ENCODE data around the gene HSPBAP1.
"Not testable (repeated sequence)": the region's sequence is repeated elsewhere in the genome, so short reads cannot be mapped to it uniquely, and the experiment has no call there.

The HSPBAP1 gene

DNA sequence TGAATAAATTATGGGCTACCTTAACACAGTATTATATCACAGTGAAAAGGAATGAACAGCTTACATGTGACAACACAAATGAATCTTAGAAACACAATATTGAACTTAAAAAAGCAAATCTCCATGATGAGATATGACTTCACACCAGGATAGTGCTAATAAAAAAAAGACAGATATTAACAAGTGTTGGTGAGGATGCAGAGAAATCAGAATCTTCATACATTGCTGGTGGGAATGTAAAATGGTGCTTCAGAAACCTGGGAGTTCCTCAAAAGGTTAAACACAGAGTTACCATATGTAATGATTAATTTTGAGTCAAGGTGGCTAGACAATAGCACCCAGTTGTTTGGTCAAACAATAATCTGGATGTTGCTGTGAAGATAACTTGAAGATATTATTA lies 51.4 kb downstream of the HSPBAP1 start:
- DNase-seq (ENCODE audit: low read depth in 3 of 3, low spot score in 1 of 3), result no peak

DNA sequence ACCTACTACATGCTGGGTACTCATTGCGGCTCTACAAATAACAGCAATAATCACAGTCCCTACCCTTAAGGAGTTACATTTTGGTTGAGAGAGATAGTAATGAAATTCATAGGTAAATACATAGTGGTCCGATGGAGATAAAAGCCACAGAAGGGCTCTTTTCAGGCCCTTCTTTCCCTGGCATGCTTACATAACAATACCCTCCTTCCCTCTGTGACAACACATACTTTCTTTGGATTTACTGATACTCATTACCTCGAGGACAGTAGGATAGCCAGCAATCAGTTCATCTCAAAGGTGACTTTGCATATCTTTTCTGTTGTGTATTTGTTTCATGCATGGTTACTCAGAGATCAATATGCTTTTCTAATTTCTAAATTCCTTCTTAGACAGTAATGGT lies 54.5 kb downstream of the HSPBAP1 start:
- no peak for DNase-seq (ENCODE audit: low read depth in 3 of 3, low spot score in 1 of 3)

DNA sequence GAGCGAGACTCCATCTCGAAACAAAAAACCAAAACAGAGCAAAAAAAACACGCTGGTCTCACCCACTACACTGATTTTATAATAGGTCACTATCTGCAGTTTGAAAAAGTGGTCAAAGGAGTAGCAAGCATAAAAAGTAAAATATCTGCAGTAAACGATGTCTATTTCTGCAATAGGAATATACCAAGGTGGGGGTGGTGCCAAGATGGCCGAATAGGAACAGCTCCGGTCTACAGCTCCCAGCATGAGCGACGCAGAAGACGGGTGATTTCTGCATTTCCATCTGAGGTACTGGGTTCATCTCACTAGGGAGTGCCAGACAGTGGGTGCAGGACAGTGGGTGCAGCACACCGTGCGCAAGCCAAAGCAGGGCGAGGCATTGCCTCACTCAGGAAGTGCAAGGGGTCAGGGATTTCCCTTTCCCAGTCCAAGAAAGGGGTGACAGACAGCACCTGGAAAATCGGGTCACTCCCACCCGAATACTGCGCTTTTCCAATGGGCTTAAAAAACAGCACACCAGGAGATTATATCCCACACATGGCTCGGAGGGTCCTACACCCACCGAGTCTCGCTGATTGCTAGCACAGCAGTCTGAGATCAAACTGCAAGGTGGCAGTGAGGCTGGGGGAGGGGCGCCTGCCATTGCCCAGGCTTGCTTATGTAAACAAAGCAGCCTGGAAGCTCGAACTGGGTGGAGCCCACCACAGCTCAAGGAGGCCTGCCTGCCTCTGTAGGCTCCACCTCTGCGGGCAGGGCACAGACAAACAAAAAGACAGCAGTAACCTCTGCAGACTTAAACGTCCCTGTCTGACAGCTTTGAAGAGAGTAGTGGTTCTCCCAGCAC lies 60.7 kb downstream of the HSPBAP1 start:
- DNase-seq (ENCODE audit: low read depth in 3 of 3, low spot score in 1 of 3), result not testable (repeated sequence)

DNA sequence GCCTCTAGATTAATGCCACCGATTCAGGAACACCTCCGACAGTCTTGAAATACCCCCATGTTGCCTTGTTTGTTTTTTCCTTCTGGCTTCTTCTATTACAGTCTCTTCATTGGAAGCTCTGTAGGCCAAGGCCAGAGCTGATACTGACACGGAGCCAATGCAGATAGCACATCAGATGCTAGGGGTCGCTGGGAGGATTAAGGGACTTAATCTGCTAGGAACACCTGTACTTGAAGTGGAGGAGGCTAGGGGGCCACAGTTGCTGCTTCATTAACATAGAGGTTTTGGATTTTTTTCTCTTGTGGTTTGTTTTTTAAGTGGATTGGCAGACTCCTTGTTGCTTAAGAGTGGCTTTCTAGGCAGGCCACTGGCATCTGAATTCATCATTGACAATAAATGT lies 63.4 kb downstream of the HSPBAP1 start:
- no peak for DNase-seq (ENCODE audit: low read depth in 3 of 3, low spot score in 1 of 3)

DNA sequence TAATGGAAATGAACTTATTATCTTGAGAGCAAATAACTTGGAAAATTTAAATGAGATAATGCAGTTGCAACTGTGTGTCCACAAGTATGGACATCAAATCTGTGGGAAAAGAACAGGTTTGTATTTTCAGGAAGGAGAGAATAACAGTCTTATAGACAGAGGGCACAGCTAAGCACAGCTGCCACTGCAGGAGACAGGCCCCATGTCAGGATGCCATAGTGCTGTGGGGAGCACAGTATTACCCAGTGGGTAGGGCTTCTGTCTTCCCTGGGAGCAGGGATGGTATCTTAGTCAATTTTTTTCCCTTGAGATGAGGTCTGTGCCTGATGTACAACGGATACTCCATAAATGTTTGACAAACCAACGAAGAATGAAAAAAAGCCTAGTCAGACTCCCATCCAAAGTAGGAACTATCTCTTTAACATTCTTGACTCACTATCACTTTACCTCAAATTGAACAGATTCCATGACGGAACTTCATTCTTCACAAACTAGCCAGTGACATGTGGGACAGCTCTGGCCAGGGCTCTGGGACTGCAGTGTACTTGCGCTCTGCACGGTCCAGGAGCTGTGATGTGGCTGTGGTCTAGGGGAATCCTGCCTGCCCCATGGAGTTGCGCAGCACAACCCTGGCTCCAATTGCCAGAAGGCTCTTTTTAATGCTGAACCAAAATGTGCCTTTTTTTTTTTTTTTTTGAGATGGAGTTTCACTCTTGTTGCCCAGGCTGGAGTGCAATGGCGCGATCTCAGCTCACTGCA lies 64.7 kb downstream of the HSPBAP1 start:
- no peak for DNase-seq (ENCODE audit: low read depth in 3 of 3, low spot score in 1 of 3)

DNA sequence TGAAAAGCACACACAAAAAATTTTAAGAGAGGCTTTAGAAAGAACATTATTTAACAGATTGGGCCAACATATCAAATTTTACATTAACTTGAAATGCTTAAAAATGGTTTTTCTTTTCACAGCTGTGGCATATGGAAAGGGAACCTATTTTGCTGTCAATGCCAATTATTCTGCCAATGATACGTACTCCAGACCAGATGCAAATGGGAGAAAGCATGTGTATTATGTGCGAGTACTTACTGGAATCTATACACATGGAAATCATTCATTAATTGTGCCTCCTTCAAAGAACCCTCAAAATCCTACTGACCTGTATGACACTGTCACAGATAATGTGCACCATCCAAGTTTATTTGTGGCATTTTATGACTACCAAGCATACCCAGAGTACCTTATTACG lies 65.4 kb downstream of the HSPBAP1 start:
- DNase-seq (ENCODE audit: low read depth in 3 of 3, low spot score in 1 of 3), result no peak

DNA sequence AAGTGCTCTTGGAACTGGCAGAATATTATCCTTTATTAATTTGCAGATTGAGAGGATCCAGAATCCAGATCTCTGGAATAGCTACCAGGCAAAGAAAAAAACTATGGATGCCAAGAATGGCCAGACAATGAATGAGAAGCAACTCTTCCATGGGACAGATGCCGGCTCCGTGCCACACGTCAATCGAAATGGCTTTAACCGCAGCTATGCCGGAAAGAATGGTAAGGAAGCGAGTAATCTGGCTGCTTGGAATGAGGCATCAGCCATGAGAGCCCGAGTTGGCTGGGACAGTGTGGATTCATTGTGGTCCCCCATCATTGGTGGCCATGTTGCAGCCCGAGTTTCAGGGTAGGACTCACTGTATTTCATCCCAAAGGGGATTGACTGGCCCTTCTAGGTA lies 65.9 kb downstream of the HSPBAP1 start:
- no peak for DNase-seq (ENCODE audit: low read depth in 3 of 3, low spot score in 1 of 3)

DNA sequence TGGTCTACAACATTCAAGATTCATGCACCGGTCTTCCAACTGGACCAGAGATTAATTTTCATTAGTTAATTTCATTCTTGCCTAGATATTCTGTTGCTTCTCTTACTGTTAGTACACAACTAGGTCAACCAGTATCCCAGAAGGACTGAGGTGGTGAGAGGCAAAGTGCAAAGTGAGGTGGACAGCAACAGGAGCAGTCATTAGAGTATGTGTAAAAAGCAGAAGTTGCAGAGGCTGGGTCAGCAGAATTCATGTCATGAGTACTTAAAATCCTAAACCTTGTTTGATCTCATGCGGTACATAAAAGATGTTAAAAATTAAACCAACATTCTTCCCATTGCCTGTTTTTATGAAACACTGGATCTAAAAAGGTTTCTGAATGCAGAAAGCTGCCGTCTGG lies 66.3 kb downstream of the HSPBAP1 start:
- no peak for DNase-seq (ENCODE audit: low read depth in 3 of 3, low spot score in 1 of 3)

DNA sequence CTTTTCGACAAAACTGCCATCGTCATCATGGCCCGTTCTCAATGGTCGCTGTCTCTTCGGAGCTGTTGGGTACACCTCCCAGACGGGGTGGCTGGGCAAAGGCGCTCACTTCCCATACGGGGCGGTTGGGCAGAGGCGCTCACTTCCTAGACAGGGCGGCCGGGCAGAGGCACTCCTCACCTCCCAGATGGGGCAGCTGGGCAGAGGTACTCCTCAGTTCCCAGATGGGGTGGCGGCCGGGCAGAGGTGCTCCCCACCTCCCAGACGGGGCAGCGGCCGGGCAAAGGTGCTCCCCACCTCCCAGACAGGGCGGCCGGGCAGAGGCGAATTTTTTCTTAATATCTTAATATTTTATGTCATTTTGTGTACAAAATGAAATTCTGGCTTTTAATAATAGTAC lies 68.5 kb downstream of the HSPBAP1 start:
- DNase-seq (ENCODE audit: low read depth in 3 of 3, low spot score in 1 of 3), result no peak

DNA sequence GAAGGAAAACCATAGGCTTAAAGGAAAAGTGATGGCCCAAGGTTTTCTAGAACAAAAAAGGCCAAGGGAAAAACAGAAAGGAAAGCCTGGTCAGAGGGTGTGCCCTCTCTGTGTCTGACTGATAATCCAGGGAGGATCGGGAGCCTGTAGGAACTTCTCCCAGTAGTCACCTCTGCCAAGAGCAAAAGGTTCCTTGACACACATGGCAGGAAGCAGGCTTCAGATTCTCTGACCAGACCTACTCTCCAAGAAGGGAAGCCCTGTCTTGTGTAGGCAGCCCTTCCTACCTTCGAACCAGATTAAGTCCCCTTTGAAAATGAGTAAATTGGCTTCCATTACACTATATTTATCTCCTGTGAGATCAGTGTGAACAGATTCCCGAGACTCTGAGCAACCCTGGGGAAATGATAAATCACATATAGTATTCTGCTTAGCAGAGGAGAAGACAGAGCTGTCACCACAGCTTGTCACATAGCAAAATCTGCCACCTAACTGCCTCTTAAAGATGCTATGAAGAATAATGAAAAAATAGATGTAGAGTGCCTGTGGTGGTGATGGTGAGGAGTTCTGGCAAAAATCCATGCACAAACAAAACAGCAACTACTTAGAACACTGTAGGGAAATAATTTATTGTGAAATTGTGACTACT lies 74.2 kb downstream of the HSPBAP1 start:
- DNase-seq (ENCODE audit: low read depth in 3 of 3, low spot score in 1 of 3), result no peak

DNA sequence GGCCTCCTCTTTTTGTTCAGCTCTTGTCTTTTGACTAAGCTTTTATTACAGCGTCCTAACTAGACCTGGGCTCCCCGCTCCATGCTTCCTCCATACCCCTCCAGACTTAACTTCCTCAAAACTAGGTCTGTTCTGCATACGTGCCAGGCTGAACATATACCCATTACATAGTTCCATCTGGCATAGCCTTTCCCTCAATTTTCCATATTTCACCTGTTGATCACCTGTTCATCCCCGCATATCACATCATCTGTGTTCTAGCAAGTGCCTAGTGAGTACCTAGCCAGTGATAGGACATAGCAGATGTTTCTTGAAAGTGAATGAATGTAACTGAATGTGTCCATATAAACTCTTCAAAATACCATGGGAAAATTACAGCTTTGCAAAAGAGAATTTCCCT lies 77.0 kb downstream of the HSPBAP1 start:
- no peak for DNase-seq (ENCODE audit: low read depth in 3 of 3, low spot score in 1 of 3)

DNA sequence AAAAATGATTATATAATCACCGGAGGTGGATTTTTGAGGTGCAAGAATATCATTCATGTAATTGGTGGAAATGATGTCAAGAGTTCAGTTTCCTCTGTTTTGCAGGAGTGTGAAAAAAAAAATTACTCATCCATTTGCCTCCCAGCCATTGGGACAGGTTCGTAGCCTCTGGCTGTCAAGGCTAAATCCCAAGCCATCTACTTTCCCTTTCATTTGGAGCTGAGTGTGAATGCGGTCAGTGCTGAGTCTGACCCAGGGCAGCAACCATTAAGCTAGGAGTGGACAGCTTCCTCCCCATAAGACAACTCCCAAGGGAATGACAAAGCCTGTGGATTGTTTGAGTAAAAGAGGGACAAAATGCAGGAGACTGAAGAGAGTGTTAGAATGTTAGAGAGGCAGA lies 79.4 kb downstream of the HSPBAP1 start:
- DNase-seq (ENCODE audit: low read depth in 3 of 3, low spot score in 1 of 3), result no peak

DNA sequence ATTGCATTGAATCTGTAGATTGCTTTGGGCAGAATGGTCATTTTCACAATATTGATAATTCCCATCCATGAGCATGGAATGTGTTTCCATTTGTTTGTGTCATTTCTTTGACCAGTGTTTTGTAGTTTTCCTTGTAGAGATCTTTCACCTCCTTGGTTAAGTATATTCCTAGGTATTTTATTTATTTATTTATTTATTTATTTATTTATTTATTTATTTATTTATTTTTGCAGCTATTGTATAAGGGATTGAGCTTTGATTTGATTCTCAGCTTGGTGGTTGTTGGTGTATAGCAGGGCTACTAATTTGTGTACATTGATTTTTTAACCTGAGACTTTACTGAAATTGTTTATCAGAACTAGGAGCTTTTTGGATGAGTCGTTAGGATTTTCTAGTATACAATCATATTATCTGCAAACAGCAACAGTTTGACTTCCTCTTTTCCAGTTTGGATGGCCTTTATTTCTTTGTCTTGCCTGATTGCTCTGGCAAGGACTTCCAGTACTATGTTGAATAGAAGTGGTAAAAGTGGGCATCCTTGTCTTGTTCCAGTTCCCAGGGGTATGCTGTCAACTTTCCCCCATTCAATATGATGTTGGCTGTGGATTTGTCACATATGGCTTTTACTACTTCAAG lies 82.9 kb downstream of the HSPBAP1 start:
- not testable (repeated sequence) for DNase-seq (ENCODE audit: low read depth in 3 of 3, low spot score in 1 of 3)

DNA sequence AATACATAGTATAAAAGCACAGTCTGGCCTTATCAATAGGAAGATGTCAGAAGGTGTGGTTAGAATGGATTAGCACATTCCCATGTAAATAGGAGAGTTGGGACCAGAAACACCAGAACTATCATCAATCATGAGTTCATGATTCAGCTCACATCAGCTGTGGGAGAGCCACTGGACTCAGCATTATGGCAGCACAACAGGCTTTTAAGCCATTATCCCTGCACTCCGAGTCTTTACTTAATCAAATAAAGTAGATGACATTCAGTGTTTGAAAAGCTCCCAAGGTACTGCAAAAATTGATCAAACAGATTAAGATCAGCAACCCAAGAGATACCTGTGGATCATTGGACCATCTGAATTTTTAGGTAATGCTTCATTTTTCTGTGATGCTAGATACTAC lies 88.3 kb downstream of the HSPBAP1 start:
- no peak for DNase-seq (ENCODE audit: low read depth in 3 of 3, low spot score in 1 of 3)

DNA sequence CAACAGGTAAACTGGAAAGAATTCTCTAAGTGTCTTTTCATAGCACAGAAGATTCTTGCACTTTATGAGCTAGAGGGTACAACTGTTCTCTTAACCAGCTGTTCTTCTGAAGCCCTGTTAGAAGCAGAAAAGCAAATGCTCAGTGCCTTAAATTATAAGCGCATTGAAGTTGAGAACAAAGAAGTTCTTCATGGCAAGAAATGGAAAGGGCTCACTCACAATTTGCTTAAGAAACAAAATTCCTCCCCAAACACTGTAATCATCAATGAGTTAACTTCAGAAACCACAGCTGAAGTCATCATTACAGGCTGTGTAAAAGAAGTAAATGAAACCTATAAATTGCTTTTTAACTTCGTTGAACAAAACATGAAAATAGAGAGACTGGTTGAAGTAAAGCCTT lies 93.4 kb downstream of the HSPBAP1 start:
- no peak for DNase-seq (ENCODE audit: low read depth in 3 of 3, low spot score in 1 of 3)

DNA sequence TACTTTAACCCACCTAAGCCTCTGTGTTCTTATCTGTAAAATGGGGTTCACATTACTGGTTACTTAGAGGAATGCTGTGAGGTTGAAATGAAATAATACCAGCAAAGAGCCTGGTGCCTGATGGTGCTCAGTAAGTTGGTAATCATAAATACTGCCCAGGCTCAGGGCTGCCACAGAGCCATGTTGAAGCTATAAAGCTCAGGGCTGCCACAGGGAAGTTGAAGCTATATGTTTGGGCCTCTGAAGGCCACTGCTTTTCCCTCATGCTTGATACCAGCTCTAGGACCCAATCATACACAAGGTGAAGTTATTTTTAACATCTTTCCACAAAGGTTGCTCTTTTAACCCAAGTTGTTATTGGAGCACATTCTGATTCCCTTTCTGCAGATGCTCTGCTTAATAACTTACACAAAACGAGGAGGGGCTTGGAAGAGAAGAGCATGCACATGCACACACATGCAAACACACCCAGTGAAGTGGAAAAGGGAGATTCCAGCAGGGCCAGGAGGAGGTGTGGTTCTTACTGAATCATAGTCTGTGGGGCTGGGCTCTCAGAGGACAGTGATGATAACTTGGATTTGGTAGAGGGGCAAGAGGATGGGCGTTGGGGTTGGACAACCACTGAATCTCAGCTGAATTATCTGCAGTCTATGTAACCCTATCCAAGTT lies 95.5 kb downstream of the HSPBAP1 start:
- no peak for DNase-seq (ENCODE audit: low read depth in 3 of 3, low spot score in 1 of 3)

DNA sequence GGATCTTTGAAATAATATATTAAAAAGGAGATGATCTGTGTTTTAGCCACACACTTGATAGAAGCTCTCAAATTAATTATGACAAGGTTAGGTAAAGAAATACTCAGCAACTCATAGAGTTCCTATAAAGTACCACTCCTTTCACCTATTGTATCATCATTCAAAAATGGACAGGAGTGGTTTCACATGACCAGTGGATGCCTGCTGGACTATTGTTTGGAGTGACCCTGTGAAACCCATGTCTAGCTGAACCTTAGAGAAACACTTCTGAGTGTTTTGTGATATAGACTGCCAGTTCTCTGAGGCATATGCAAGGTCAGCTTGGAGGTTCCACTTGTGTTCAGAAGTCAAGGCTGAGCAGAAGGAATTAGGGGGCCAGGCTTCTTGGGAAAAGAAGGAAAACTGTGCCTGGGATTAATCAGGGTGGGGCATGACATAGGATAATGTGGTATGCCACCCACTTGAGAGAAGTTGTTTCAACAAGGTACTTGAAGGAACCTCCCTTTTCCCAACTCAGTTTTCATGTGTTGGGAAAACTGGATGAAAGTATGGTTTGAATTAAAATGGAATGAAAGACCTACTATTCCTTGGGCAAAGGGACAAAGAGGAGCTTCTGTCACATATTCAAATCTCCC lies 97.6 kb downstream of the HSPBAP1 start:
- no peak for DNase-seq (ENCODE audit: low read depth in 3 of 3, low spot score in 1 of 3)

DNA sequence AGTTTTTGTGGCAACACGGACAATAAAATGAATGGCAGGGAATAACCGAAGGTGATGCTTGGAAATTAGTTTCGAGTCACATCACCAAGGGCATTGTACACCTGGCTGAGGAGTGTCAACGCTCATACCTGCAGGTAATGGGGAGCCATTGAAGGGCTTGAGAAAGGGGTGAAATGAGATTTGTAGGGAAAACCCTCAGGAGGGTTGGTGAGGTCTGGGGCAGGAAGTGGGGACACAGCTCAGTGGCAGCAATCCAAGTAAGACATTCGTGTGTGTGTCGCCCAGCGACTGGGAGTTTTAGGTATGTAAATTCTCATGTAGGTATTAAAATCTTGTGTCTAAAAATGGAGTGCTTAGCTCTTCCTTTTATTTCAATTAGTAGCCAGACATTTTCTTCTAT lies 98.7 kb downstream of the HSPBAP1 start:
- no peak for DNase-seq (ENCODE audit: low read depth in 3 of 3, low spot score in 1 of 3)

DNA sequence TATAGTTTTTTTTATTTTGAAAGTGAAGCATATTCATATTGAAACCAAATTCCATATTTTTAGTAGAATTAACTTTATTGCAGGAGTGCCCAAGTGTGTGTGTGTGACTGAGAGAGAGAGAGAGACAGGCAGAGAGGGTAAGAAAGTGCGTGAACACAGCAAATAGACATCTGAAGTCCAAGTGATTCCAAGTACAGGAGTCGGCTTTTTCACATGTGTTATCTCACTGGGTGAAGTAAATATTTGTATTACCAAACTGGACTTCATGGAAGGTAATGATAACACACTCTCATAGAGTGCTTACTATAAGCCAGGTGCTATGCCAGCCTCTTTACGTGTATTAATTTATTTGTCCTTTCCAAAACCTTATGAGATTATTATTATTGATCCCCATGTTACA lies 101.0 kb downstream of the HSPBAP1 start:
- DNase-seq (ENCODE audit: low read depth in 3 of 3, low spot score in 1 of 3), result no peak

DNA sequence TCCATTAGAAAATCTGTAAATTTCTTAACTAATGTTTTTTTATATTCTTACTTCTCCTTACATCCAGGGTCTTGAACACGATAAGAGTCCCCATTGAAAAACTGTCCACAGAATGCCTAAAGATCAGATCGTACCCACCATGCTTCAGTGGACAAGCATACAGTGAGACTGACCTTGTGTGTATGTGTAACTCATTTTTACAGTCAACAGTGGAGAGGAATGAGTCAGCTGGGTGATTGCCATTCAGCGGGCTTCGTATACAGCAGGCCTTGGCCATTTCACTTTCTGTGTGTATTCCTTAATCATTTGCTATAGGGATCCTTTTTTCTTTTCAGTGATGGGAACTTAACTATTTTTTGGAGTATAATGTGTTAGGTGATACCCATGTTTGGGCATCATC lies 102.4 kb downstream of the HSPBAP1 start:
- DNase-seq (ENCODE audit: low read depth in 3 of 3, low spot score in 1 of 3), result no peak

DNA sequence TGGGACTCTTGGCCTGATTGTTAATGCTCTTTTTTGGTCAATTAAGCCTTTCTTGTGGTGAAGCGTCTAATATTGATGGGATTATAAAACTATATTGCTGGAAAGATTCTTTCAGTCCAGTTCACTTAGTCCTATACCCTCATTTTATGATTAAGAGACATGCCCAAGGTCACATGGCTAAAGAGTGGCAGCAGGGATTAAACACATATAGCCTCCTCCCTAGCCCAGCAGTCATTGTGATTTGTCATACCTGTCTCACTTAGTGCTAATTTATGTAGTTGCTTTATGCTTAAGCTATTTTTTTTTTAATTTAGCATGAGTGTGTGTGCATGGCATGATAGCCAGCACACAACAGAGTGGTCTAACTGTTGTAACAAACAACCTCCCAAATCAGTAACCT lies 103.5 kb downstream of the HSPBAP1 start:
- DNase-seq (ENCODE audit: low read depth in 3 of 3, low spot score in 1 of 3), result no peak

All from stimulated activated CD4-positive, alpha-beta T cell treated with anti-CD3 and anti-CD28 coated beads, TNF-alpha, amount 100 ng/mL, for 1 hour (primary cell).